Stimulated activated CD4-positive, alpha-beta T cell treated with anti-CD3 and anti-CD28 coated beads, TNF-alpha, amount 100 ng/mL, for 4 hours (primary cell): ENCODE measurements around the gene LDAH.
A peak's percentile ranks its signal among the peaks of the same experiment; 100 is the strongest.
"Not testable (repeated sequence)": the region's sequence is repeated elsewhere in the genome, so short reads cannot be mapped to it uniquely, and the experiment has no call there.

Experiments
- DNase-seq, 3 experiments: peaks; one replicate each; pipeline ENCODE4 v3.0.0-alpha.2; 2020; ENCODE audit warnings: low read depth in 3 of 3

LDAH gene

GRCh38 chr2:20822535-20823490 is at the start of gene LDAH:
LDAH (minus strand) TSS chr2:20823101; CDS start chr2:20801463, 21,638 bp downstream.
- DNase-seq: peak; percentile 65 to 76 (median 74)

GRCh38 chr2:20868377-20868776 is 45.5 kb upstream of the LDAH start:
- DNase-seq: peak; percentile 2 to 11 (median 8)

- DNase-seq: no peak
Observed at GRCh38 chr2:20862850-20863249, 39.9 kb upstream of the LDAH start.

GRCh38 chr2:20855456-20855855 is 32.6 kb upstream of the LDAH start:
- no peak for DNase-seq

- DNase-seq: no peak
Observed at GRCh38 chr2:20852670-20853069, 29.8 kb upstream of the LDAH start.

- no peak for DNase-seq
Observed at GRCh38 chr2:20852139-20852538, 29.2 kb upstream of the LDAH start.

GRCh38 chr2:20844246-20844645 is 21.3 kb upstream of the LDAH start:
- no peak for DNase-seq

- DNase-seq: no peak
Observed at GRCh38 chr2:20839052-20839451, 16.2 kb upstream of the LDAH start.

GRCh38 chr2:20838016-20838415 is 15.1 kb upstream of the LDAH start:
- DNase-seq: no peak

GRCh38 chr2:20836521-20836920 is 13.6 kb upstream of the LDAH start:
- DNase-seq: no peak

GRCh38 chr2:20834331-20834730 is 11.4 kb upstream of the LDAH start:
- DNase-seq: no peak

GRCh38 chr2:20832606-20833005 is 9.7 kb upstream of the LDAH start:
- DNase-seq: no peak

- DNase-seq: no peak
Observed at GRCh38 chr2:20829861-20830260, 7.0 kb upstream of the LDAH start.

- no peak for DNase-seq
Observed at GRCh38 chr2:20823917-20824316, 1.0 kb upstream of the LDAH start.

- no peak for DNase-seq
Observed at GRCh38 chr2:20818820-20819219, 4.1 kb downstream of the LDAH start.

GRCh38 chr2:20815216-20815615 is 7.7 kb downstream of the LDAH start:
- DNase-seq: no peak

GRCh38 chr2:20812779-20813178 is 10.1 kb downstream of the LDAH start:
- no peak for DNase-seq

- DNase-seq: no peak
Observed at GRCh38 chr2:20806286-20806685, 16.6 kb downstream of the LDAH start.

GRCh38 chr2:20803974-20804373 is 18.9 kb downstream of the LDAH start:
- DNase-seq: no peak

GRCh38 chr2:20803226-20803682 is 19.6 kb downstream of the LDAH start:
- no peak for DNase-seq

GRCh38 chr2:20797096-20797495 is 25.8 kb downstream of the LDAH start:
- DNase-seq: no peak

- no peak for DNase-seq
Observed at GRCh38 chr2:20796374-20796791, 26.5 kb downstream of the LDAH start.

- not testable (repeated sequence) for DNase-seq
Observed at GRCh38 chr2:20793944-20794343, 29.0 kb downstream of the LDAH start.
